Upper lobe of left lung (tissue), 4 donors: ENCODE measurements around the gene CCDC14.

Experiments
- CTCF ChIP-seq, 6 experiments: fragments of 450-650 bp in 4 of 6; fragments of 200-600 bp in 2 of 6; sonication (generic) in 2 of 6; IDR thresholded peaks; one replicate each; pipeline ENCODE4 v1.5.1; 2016 to 2019; ENCODE audit warnings: antibody characterized with exemption in 6 of 6
- POLR2A ChIP-seq, 4 donors: fragments of 450-650 bp; IDR thresholded peaks; one replicate each; pipeline ENCODE4 v1.5.1; 2016 to 2017; ENCODE audit warnings: antibody characterized with exemption in 4 of 4, mild to moderate bottlenecking in 2 of 4

GRCh38 chr3:123936400-123936799 is 24.6 kb downstream of the CCDC14 start:
- TF ChIP-seq POLR2A (IDR thresholded peaks at IDR 0.05) (no peak), CTCF (IDR thresholded peaks at IDR 0.05) (no peak)
